MCF 10A (cell line): Measurements from ENCODE around the gene MRPL20. TPM values are rescaled to one million over a fixed set of nuclear protein-coding genes. Genes with fewer than 3 reads are reported as not detected.
A peak's percentile ranks its signal among the peaks of the same experiment; 100 is the strongest.

Experiments used
- BruUV-seq: library from RNA; stranded (reverse); fragments of 400-500 nt; replicated peaks from 2 replicates; lab custom pipeline; 2021; lab: Mats Ljungman, UMichigan
- CTCF ChIA-PET: fragments of 300-600 bp; sonication (Branson Sonifier 250); formaldehyde crosslinking; extraction: SDS; loops from one replicate; lab custom pipeline; 2021; ENCODE audit warnings: antibody characterized with exemption, inconsistent platforms; lab: Yijun Ruan, JAX
- POLR2A ChIA-PET: fragments of 300-600, 350-650 bp; sonication (Branson Sonifier 250); formaldehyde crosslinking; extraction: SDS; loops from one replicate; lab custom pipeline; 2020; ENCODE audit warnings: antibody characterized with exemption, inconsistent platforms; lab: Yijun Ruan, JAX
- DNase-seq: peaks from one replicate; pipeline ENCODE4 v3.0.0-alpha.2; 2018; ENCODE audit not compliant: unreplicated experiment
- H3K27ac Mint-ChIP-seq: one replicate; pipeline ENCODE4 v1.8.0; 2022; ENCODE audit warnings: mild to moderate bottlenecking, low read depth, mixed read lengths; ENCODE audit not compliant: unreplicated experiment
- H3K27me3 Mint-ChIP-seq: one replicate; pipeline ENCODE4 v1.8.0; 2022; ENCODE audit warnings: mixed read lengths; ENCODE audit not compliant: insufficient read depth, unreplicated experiment
- H3K36me3 Mint-ChIP-seq: one replicate; pipeline ENCODE4 v1.8.0; 2022; ENCODE audit warnings: mild to moderate bottlenecking, moderate library complexity, mixed read lengths; ENCODE audit not compliant: insufficient read depth, unreplicated experiment
- H3K4me1 Mint-ChIP-seq: one replicate; pipeline ENCODE4 v1.8.0; 2022; ENCODE audit warnings: mixed read lengths; ENCODE audit not compliant: insufficient read depth, unreplicated experiment
- H3K4me3 Mint-ChIP-seq: one replicate; pipeline ENCODE4 v1.8.0; 2022; ENCODE audit warnings: mild to moderate bottlenecking, moderate library complexity, mixed read lengths; ENCODE audit not compliant: unreplicated experiment
- H3K9me3 Mint-ChIP-seq: one replicate; pipeline ENCODE4 v1.8.0; 2022; ENCODE audit warnings: mixed read lengths; ENCODE audit not compliant: unreplicated experiment
- intact Hi-C: fragments of 100-400 bp; cut with micrococcal nuclease; formaldehyde crosslinking; loops from 2 replicates; pipeline ENCODE4 v1.14.1; 2022
- total RNA-seq: library from RNA; stranded (reverse); gene quantifications from 2 replicates; pipeline ENCODE4 v1.2.3, GENCODE V29; 2022
- TF ChIP-seq, protein P1 (sequence below): fragments of 200-600 bp; IDR thresholded peaks from one replicate; pipeline ENCODE4 v1.8.0; 2022; ENCODE audit warnings: antibody characterized with exemption, mild to moderate bottlenecking; ENCODE audit not compliant: unreplicated experiment

MRPL20 gene
- total RNA-seq, 1 experiment from 2014 or later, result 137 TPM

GRCh38 chr1:1435106-1435903 lies 28.2 kb upstream of the MRPL20 start, which contains the start of gene VWA1:
TSS of gene VWA1 (plus strand) at chr1:1435690. CDS start at chr1:1435749, 59 bp downstream.
- H3K4me3 Mint-ChIP-seq, result peak within 1 kb of the TSS; percentile 53
- no peaks in the 10 kb centered on the region for H3K9me3 Mint-ChIP-seq
- H3K27me3 Mint-ChIP-seq, result no peaks in the 10 kb centered on the region
- no peak for DNase-seq
- intact Hi-C loops, result no loop called here
- TF ChIP-seq, protein P1, sequence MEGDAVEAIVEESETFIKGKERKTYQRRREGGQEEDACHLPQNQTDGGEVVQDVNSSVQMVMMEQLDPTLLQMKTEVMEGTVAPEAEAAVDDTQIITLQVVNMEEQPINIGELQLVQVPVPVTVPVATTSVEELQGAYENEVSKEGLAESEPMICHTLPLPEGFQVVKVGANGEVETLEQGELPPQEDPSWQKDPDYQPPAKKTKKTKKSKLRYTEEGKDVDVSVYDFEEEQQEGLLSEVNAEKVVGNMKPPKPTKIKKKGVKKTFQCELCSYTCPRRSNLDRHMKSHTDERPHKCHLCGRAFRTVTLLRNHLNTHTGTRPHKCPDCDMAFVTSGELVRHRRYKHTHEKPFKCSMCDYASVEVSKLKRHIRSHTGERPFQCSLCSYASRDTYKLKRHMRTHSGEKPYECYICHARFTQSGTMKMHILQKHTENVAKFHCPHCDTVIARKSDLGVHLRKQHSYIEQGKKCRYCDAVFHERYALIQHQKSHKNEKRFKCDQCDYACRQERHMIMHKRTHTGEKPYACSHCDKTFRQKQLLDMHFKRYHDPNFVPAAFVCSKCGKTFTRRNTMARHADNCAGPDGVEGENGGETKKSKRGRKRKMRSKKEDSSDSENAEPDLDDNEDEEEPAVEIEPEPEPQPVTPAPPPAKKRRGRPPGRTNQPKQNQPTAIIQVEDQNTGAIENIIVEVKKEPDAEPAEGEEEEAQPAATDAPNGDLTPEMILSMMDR, result no peak
- no peaks in the 10 kb centered on the region for H3K36me3 Mint-ChIP-seq
- H3K4me1 Mint-ChIP-seq, result no peaks in the 10 kb centered on the region
- H3K27ac Mint-ChIP-seq, result no peak within 1 kb of the TSS
- CTCF ChIA-PET, result no interaction called here
- BruUV-seq, result no TSS peak
- POLR2A ChIA-PET, result no interaction called here

GRCh38 chr1:1434824-1435105 lies 27.7 kb upstream of the MRPL20 start:
- Mint-ChIP-seq H3K27ac (no peak overlapping the region), H3K27me3 (no peaks in the 10 kb centered on the region), H3K4me3 (peak overlapping the region; percentile 53), H3K36me3 (no peaks in the 10 kb centered on the region), H3K4me1 (no peaks in the 10 kb centered on the region), H3K9me3 (no peaks in the 10 kb centered on the region)
- no peak for DNase-seq
- BruUV-seq, result no TSS peak
- CTCF ChIA-PET, result no interaction called here
- intact Hi-C loops, result no loop called here
- POLR2A ChIA-PET, result no interaction called here
- TF ChIP-seq, protein P1, result no peak

DNA sequence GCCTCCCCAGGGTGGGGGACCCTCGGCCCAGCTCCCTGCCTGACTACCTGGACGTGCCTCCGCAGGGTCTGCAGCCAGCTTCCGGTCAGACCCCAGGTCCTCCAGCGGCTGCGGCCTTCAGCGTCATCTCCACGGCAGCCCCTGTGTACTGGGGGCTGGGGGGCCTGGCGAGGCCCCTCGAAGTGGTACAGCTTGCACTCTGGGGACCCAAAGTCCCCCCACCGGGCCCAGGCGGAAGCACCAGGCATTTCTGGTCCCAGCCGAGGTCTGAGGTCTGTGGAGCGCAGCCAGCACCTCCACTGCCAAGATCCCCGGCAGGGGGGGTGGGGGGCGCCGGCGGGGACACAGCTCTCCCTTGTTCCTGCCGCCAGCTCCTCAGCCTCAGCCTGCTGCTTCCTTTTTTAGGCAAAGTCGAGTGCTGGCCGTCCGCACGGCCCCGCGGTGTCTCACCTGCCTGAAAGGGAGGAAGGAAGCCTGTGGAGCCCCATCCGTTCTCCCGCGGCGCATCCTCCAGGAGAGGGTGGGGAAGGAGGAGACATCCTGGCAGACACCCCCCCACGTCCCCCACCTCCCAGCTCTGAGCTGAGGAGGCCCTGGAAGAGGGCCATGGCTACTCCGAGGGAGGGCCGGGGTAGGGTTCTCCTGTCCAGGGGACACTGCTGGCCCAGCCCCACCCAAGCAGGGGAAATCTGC lies 27.2 kb upstream of the MRPL20 start:
- BruUV-seq, result no TSS peak
- Mint-ChIP-seq H3K4me3 (no peak overlapping the region), H3K36me3 (no peaks in the 10 kb centered on the region), H3K4me1 (no peaks in the 10 kb centered on the region), H3K27me3 (no peaks in the 10 kb centered on the region), H3K9me3 (no peaks in the 10 kb centered on the region), H3K27ac (no peak overlapping the region)
- TF ChIP-seq, protein P1, result no peak
- DNase-seq, result no peak
- CTCF ChIA-PET, result interaction anchor here (1.2 kb wide), 1 partner anchor 70 kb away, joined by 3 read pairs; no protein-coding TSS in a partner anchor
- intact Hi-C loops, result no loop called here
- POLR2A ChIA-PET, result interaction anchor here (0.6 kb wide), 2 partner anchors 9 to 192 kb away, joined by 3 to 4 read pairs; no protein-coding TSS in a partner anchor

- CTCF ChIA-PET, result interaction anchor here (1.2 kb wide), 1 partner anchor 71 kb away, joined by 3 read pairs; no protein-coding TSS in a partner anchor
- TF ChIP-seq, protein P1, result no peak
- H3K27ac Mint-ChIP-seq, result no peak overlapping the region
- BruUV-seq, result no TSS peak
- H3K27me3 Mint-ChIP-seq, result no peaks in the 10 kb centered on the region
- intact Hi-C loops, result no loop called here
- no peaks in the 10 kb centered on the region for H3K4me1 Mint-ChIP-seq
- POLR2A ChIA-PET, result interaction anchor here (0.6 kb wide), 2 partner anchors 9 to 193 kb away, joined by 3 to 4 read pairs; no protein-coding TSS in a partner anchor
- no peaks in the 10 kb centered on the region for H3K9me3 Mint-ChIP-seq
- H3K36me3 Mint-ChIP-seq, result no peaks in the 10 kb centered on the region
- no peak for DNase-seq
- no peak overlapping the region for H3K4me3 Mint-ChIP-seq
These were observed 26.7 kb upstream of the MRPL20 start for GRCh38 chr1:1433804-1434130.
